Kidney epithelial cell (primary cell): Measurements from ENCODE around the gene SPAAR. TPM values are rescaled to one million over a fixed set of nuclear protein-coding genes. Genes with fewer than 3 reads are reported as not detected.

Source experiments
- DNase-seq: peaks from one replicate; pipeline ENCODE4 v3.0.0-alpha.2; 2010; ENCODE audit warnings: low read depth
- H3K27me3 ChIP-seq: 2 replicates; pipeline ENCODE4 v1.6.0; 2011; ENCODE audit warnings: low read length; ENCODE audit not compliant: control insufficient read depth, insufficient read depth
- H3K36me3 ChIP-seq: 2 replicates; pipeline ENCODE4 v1.5.1; 2011; ENCODE audit warnings: low read length; ENCODE audit not compliant: control insufficient read depth, insufficient read depth
- H3K4me3 ChIP-seq: 2 replicates; pipeline ENCODE4 v1.5.1; 2011; ENCODE audit warnings: low read depth, mild to moderate bottlenecking, control low read depth, low read length
- CTCF ChIP-seq: IDR thresholded peaks from 2 replicates; pipeline ENCODE4 v1.5.1; 2011; ENCODE audit warnings: mild to moderate bottlenecking, moderate library complexity, low read length, control low read depth, inconsistent platforms; ENCODE audit not compliant: insufficient read depth, poor library complexity, severe bottlenecking
- total RNA-seq: library from RNA; depleted of rRNA; stranded (reverse); fragments of >200 nt; gene quantifications from 2 replicates; pipeline ENCODE4 v1.2.3, GENCODE V29; 2015

SPAAR gene
- total RNA-seq, 1 donor from 2014 or later = not detected

- no peak for DNase-seq
- H3K36me3 ChIP-seq = no peaks in the 10 kb centered on the region
- no peak overlapping the region for H3K4me3 ChIP-seq
- TF ChIP-seq CTCF = no peak
- H3K27me3 ChIP-seq = peaks cover 5% of the 10 kb centered on the region
Observed at GRCh38 chr9:35867538-35867937, 41.8 kb upstream of the SPAAR start.

GRCh38 chr9:35868933-35869332, 40.4 kb upstream of the SPAAR start:
- Histone ChIP-seq H3K4me3 (no peak overlapping the region), H3K27me3 (no peaks in the 10 kb centered on the region), H3K36me3 (no peaks in the 10 kb centered on the region)
- DNase-seq = no peak
- TF ChIP-seq CTCF = no peak

- H3K36me3 ChIP-seq = no peaks in the 10 kb centered on the region
- TF ChIP-seq CTCF = no peak
- H3K4me3 ChIP-seq = no peak overlapping the region
- no peak for DNase-seq
- H3K27me3 ChIP-seq = no peaks in the 10 kb centered on the region
Observed at GRCh38 chr9:35869621-35870216, 39.6 kb upstream of the SPAAR start.

- Histone ChIP-seq H3K4me3 (no peak within 1 kb of the TSS), H3K36me3 (no peaks in the 10 kb centered on the region), H3K27me3 (no peaks in the 10 kb centered on the region)
- no peak for DNase-seq
- TF ChIP-seq CTCF = no peak
Observed at GRCh38 chr9:35870351-35870923, 38.9 kb upstream of the SPAAR start, which contains the start of gene OR13J1. TSS of gene OR13J1 (minus strand) at chr9:35870401. CDS start at chr9:35870401, 0 bp downstream.

- peak; percentile 1 for DNase-seq
Observed at GRCh38 chr9:35871545-35871944, 37.7 kb upstream of the SPAAR start.

More at GRCh38 chr9:35871545-35871944, 37.7 kb upstream of the SPAAR start:
- H3K27me3 ChIP-seq = no peaks in the 10 kb centered on the region
- H3K4me3 ChIP-seq = no peak overlapping the region
- no peaks in the 10 kb centered on the region for H3K36me3 ChIP-seq
- no peak for TF ChIP-seq CTCF
